ENCODE results near the gene ABCB11. TPM values are rescaled to one million over a fixed set of nuclear protein-coding genes. Genes with fewer than 3 reads are reported as not detected.

The ABCB11 gene
- total RNA-seq, 4 donors from 2014 or later = under 0.01 to 1.2 (median 0.11) TPM; not detected in 1

GRCh38 chr2:168981651-168982050, 49.5 kb downstream of the ABCB11 start:
- WGBS, 2 donors = 89 to 91% methylated on average over 3 of the region's 3 CpGs
- no peaks in the 10 kb centered on the region for H3K36me3 ChIP-seq
- intact Hi-C loops (cut with DNase I) = no loop called here
- TF ChIP-seq POLR2A (IDR thresholded peaks at IDR 0.05) (no peak), CTCF (IDR thresholded peaks at IDR 0.05) (no peak)
- H3K27me3 ChIP-seq = no peaks in the 10 kb centered on the region
- DNase-seq = no peak
- H3K4me3 ChIP-seq (replicated peaks in 1 of 3) = no peak overlapping the region
- no peaks in the 10 kb centered on the region for H3K9me3 ChIP-seq
- H3K4me1 ChIP-seq = no peaks in the 10 kb centered on the region
- H3K27ac ChIP-seq = no peak overlapping the region

GRCh38 chr2:168978461-168978861, 52.7 kb downstream of the ABCB11 start:
- Histone ChIP-seq H3K4me3 (replicated peaks in 1 of 3) (no peak overlapping the region), H3K27ac (no peak overlapping the region), H3K9me3 (no peaks in the 10 kb centered on the region), H3K27me3 (no peaks in the 10 kb centered on the region), H3K4me1 (no peaks in the 10 kb centered on the region), H3K36me3 (no peaks in the 10 kb centered on the region)
- no peak for DNase-seq
- intact Hi-C loops (cut with DNase I) = no loop called here
- TF ChIP-seq CTCF (IDR thresholded peaks at IDR 0.05) (no peak), POLR2A (IDR thresholded peaks at IDR 0.05) (no peak)
- WGBS, 2 donors = 86 to 91% methylated on average over 6 of the region's 6 CpGs

GRCh38 chr2:168977608-168978007, 53.5 kb downstream of the ABCB11 start:
- H3K27me3 ChIP-seq = no peaks in the 10 kb centered on the region
- 77 to 81% methylated on average over 4 of the region's 4 CpGs for WGBS, 2 donors
- intact Hi-C loops (cut with DNase I) = no loop called here
- H3K36me3 ChIP-seq = no peaks in the 10 kb centered on the region
- TF ChIP-seq CTCF (IDR thresholded peaks at IDR 0.05) = no peak
- no peak for TF ChIP-seq POLR2A (IDR thresholded peaks at IDR 0.05)
- no peak for DNase-seq
- H3K4me1 ChIP-seq = no peaks in the 10 kb centered on the region
- no peaks in the 10 kb centered on the region for H3K9me3 ChIP-seq
- H3K4me3 ChIP-seq (replicated peaks in 1 of 3) = no peak overlapping the region
- no peak overlapping the region for H3K27ac ChIP-seq

- TF ChIP-seq CTCF (IDR thresholded peaks at IDR 0.05) (no peak), POLR2A (IDR thresholded peaks at IDR 0.05) (no peak)
- Histone ChIP-seq H3K4me3 (replicated peaks in 1 of 3) (no peak overlapping the region), H3K27ac (no peak overlapping the region), H3K9me3 (no peaks in the 10 kb centered on the region), H3K4me1 (no peaks in the 10 kb centered on the region), H3K27me3 (no peaks in the 10 kb centered on the region), H3K36me3 (no peaks in the 10 kb centered on the region)
- WGBS, 2 donors = 80 to 82% methylated on average over 6 of the region's 6 CpGs
- intact Hi-C loops (cut with DNase I) = no loop called here
- DNase-seq = no peak
These were observed 55.0 kb downstream of the ABCB11 start for GRCh38 chr2:168976034-168976654.

GRCh38 chr2:168974428-168974827, 56.7 kb downstream of the ABCB11 start:
- H3K27me3 ChIP-seq = no peaks in the 10 kb centered on the region
- no peaks in the 10 kb centered on the region for H3K36me3 ChIP-seq
- 74% methylated on average over 2 of the region's 2 CpGs for WGBS, 2 donors
- DNase-seq = no peak
- H3K4me3 ChIP-seq (replicated peaks in 1 of 3) = no peak overlapping the region
- H3K9me3 ChIP-seq = no peaks in the 10 kb centered on the region
- TF ChIP-seq CTCF (IDR thresholded peaks at IDR 0.05) = no peak
- no peak for TF ChIP-seq POLR2A (IDR thresholded peaks at IDR 0.05)
- no peaks in the 10 kb centered on the region for H3K4me1 ChIP-seq
- intact Hi-C loops (cut with DNase I) = no loop called here
- no peak overlapping the region for H3K27ac ChIP-seq

Measured in thyroid gland (tissue), 4 donors.